GM12865 (cell line): Measurements from ENCODE around the gene CDKN3.
"Not testable (repeated sequence)": the region's sequence is repeated elsewhere in the genome, so short reads cannot be mapped to it uniquely, and the experiment has no call there.

Source experiments
- DNase-seq: peaks from one replicate; pipeline ENCODE4 v3.0.0; 2010; ENCODE audit warnings: low read depth
- H3K4me3 ChIP-seq: 2 replicates; pipeline ENCODE4 v1.5.1; 2011; ENCODE audit warnings: mild to moderate bottlenecking, low read depth, low read length, control low read depth
- TF ChIP-seq, protein P1 (sequence below): IDR thresholded peaks from 2 replicates; pipeline ENCODE4 v1.5.1; 2011; ENCODE audit warnings: low read length, control low read depth, low read depth, inconsistent platforms; ENCODE audit not compliant: insufficient read depth; ENCODE audit errors: missing control alignments

The CDKN3 gene

DNA sequence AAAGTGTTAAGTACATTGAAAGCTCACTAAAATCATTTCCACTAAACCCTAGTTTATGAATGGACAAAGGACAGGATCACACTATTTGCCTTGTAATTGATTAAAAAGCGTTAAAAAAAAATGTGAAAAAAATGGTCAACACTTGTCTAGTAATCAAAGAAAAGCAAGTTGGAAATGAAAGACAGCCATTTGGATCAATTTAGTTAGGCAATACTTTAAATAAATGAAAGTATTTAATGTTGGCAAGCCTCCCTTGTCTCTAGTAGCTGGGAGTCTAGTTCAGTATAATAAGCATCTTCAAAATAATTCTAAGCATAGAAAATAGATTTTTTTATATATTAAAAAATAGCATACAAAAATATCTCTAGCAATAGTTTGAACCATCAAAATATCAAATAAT is 58.6 kb downstream of the CDKN3 start:
- H3K4me3 ChIP-seq, result no peak overlapping the region
- DNase-seq, result no peak
- TF ChIP-seq, protein P1, sequence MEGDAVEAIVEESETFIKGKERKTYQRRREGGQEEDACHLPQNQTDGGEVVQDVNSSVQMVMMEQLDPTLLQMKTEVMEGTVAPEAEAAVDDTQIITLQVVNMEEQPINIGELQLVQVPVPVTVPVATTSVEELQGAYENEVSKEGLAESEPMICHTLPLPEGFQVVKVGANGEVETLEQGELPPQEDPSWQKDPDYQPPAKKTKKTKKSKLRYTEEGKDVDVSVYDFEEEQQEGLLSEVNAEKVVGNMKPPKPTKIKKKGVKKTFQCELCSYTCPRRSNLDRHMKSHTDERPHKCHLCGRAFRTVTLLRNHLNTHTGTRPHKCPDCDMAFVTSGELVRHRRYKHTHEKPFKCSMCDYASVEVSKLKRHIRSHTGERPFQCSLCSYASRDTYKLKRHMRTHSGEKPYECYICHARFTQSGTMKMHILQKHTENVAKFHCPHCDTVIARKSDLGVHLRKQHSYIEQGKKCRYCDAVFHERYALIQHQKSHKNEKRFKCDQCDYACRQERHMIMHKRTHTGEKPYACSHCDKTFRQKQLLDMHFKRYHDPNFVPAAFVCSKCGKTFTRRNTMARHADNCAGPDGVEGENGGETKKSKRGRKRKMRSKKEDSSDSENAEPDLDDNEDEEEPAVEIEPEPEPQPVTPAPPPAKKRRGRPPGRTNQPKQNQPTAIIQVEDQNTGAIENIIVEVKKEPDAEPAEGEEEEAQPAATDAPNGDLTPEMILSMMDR, result no peak

DNA sequence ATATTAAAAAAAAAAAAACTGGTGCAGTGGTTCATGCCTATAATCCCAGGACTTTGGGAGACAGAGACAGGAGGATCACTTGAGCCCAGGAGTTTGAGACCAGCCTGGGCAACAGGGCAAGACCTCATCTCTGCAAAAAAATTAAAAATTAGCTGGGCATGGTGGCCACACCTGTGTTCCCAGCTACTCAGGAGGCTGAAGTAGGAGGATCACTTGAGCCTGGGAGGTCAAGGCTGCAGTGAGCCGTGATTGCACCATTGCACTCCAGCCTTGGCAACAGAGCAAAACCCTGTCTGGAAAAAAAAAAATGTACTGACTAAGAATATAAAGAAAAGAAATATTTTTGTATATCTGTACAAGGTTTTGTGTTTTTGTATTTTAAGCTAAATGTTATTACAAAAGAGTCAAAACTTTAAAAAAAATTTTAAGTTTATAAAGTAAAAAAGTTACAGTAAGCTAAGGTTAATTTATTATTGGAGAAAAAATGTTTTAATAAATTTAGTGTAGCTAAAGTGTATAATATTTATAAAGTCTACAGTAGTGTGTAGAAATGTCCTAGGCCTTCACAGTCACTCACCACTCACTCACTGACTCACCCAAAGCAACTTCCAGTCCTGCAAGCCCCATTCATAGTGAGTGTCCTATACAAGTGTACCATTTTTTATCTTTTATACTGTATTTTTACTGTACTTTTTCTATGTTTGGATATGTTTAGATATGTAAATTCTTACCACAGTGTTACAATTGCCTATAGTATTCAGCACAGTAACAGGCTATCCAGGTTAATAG is 60.2 kb downstream of the CDKN3 start:
- not testable (repeated sequence) for H3K4me3 ChIP-seq, DNase-seq

DNA sequence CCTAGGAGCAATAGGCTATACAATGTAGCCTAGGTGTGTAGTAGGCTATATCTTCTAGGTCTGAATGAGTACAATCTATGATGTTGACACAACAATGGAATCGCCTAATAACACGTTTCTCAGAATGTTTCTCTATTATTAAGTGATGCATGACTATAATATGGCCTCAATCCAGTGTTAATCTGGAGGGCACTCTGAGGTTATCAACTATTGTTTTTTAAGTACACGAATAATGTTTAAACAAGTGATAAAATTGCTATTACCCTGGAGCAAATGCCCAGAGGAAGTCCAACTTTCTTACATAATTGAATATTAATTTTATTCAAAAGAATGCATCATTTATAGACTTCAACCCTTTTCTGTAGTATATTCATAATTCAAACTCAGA is 60.8 kb downstream of the CDKN3 start:
- no peak for DNase-seq
- no peak overlapping the region for H3K4me3 ChIP-seq
- TF ChIP-seq, protein P1, result no peak

DNA sequence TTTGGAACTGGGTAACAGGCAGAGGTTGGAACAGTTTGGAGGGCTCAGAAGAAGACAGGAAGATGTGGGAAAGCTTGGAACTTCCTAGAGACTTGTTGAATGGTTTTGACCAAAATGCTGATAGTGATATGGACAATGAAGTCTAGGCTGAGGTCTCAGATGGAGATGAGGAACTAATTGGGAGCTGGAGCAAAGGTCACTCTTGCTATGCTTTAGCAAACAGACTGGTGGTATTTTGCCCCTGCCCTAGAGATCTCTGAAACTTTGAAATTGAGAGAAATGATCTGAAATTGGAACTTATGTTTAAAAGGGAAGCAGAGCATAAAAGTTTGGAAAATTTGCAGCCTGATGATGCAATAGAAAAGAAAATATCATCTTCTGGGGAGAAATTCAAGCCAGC is 61.7 kb downstream of the CDKN3 start:
- DNase-seq, H3K4me3 ChIP-seq: not testable (repeated sequence)

DNA sequence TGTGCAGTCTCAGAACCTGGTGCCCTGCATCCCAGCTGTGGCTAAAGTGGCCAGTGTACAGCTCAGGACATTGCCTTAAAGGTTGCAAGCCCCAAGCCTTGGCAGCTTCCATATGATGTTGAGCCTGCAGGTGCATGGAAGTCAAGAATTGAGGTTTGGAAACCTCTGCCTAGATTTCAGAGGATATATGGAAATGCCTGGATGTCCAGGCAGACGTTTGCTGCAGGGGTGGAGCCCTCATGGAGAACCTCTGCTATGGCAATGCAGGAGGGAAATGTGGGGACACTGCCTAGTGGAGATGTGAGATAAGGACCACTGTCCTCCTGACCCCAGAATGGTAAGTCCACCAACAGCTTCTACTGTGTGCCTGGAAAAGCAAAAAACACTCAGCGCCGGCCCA is 62.3 kb downstream of the CDKN3 start:
- TF ChIP-seq, protein P1, result no peak
- DNase-seq, result no peak
- no peak overlapping the region for H3K4me3 ChIP-seq

DNA sequence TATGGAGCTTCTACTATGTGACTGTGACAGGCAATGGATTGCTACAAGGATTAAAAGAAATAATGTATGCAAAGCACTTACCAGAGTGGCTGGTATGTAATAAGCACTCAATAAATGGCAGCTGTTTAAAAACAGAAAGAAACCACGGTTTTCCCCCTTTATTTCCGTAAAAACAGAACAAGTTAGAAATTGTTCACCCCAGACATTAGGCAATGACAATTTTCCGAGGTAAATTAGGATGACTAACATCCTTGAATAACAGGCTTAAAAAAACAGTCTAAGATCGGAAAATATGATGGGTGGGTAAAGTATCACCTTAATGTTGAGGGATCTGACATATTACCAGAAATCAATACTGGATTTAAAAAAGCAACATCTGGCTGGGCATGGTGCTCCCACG is 65.2 kb downstream of the CDKN3 start:
- TF ChIP-seq, protein P1, result no peak
- no peak overlapping the region for H3K4me3 ChIP-seq
- no peak for DNase-seq

DNA sequence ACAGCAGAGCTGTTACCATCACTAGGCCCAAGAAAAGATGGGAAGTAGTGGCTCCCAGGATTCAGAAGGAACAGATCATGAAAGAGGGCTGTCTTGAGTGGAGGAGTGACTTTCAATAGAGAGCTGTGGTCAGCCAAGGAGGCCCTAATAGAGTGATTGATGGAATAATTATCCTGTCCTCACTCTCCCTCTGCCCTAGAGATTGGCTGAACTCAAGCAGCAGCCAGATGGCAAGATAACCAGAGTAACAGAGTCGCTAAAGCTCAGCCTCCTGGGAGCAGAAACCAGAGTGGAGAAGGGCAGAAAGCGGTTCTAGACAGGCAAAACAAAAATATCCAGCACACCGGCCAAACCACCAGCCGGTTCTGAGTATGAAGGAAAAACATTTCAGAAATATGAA is 68.8 kb downstream of the CDKN3 start:
- no peak for DNase-seq
- H3K4me3 ChIP-seq, result no peak overlapping the region
- TF ChIP-seq, protein P1, result no peak

DNA sequence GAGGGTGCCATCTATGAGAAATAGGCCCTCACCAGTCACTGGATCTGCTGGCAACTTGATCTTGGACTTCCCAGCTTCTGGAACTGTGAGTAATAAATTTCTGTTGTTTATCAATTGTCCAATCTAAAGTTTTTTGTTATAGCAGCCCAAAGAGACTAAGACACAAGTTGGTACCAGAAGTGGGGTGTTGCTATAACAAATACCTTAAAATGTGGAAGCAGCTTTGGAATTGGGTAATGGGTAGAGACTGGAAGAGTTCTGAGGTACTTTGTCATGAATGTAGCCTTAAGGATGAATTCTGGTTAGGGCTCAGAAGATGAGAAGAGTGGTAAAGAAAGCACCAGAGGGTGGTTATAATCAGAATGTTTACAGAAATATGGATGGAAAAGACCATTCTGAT is 70.5 kb downstream of the CDKN3 start:
- TF ChIP-seq, protein P1, result no peak
- H3K4me3 ChIP-seq, result no peak overlapping the region
- no peak for DNase-seq
